ENCODE results near the gene ATP8B3.

- TF ChIP-seq CTCF (IDR thresholded peaks at IDR 0.05) (no peak), POLR2A (IDR thresholded peaks at IDR 0.05) (no peak)
These were observed 12.3 kb downstream of the ATP8B3 start for GRCh38 chr19:1799695-1800342.
